SK-N-SH treated with all-trans-retinoic acid at 6 μM for 48 hours (cell line): ENCODE data around the gene ATP10B.

Experiments used
- ARNTL ChIP-seq: fragments of 450-650 bp; formaldehyde crosslinking; IDR thresholded peaks from 2 replicates; pipeline ENCODE4 v1.5.0; 2020; ENCODE audit warnings: low read depth, mild to moderate bottlenecking, moderate library complexity, borderline replicate concordance
- CREB5 ChIP-seq: fragments of 250-450 bp; sonication (Bioruptor Pico); IDR thresholded peaks from 2 replicates; pipeline ENCODE4 v1.5.1; 2020; ENCODE audit warnings: low read depth, mild to moderate bottlenecking, moderate library complexity
- GLIS3 ChIP-seq: fragments of 250-450 bp; sonication (Bioruptor Pico); IDR thresholded peaks from 2 replicates; pipeline ENCODE4 v1.5.0; 2020; ENCODE audit warnings: mild to moderate bottlenecking, moderate library complexity
- PATZ1 ChIP-seq: fragments of 250-450 bp; sonication (Bioruptor Pico); IDR thresholded peaks from 2 replicates; pipeline ENCODE4 v1.8.0; 2020; ENCODE audit warnings: mild to moderate bottlenecking, moderate library complexity, borderline replicate concordance
- POU6F1 ChIP-seq: fragments of 250-450 bp; sonication (Bioruptor Pico); IDR thresholded peaks from 2 replicates; pipeline ENCODE4 v1.8.0; 2021; ENCODE audit warnings: low read depth, mild to moderate bottlenecking, moderate library complexity, borderline replicate concordance
- RARB ChIP-seq: fragments of 250-450 bp; sonication (Bioruptor Pico); IDR thresholded peaks from 2 replicates; pipeline ENCODE4 v1.8.0; 2021; ENCODE audit warnings: mild to moderate bottlenecking, moderate library complexity
- TOX ChIP-seq: fragments of 250-450 bp; sonication (Bioruptor Pico); IDR thresholded peaks from 2 replicates; pipeline ENCODE4 v1.8.0; 2021; ENCODE audit warnings: mild to moderate bottlenecking, moderate library complexity, borderline replicate concordance
- ZFP3 ChIP-seq: fragments of 250-450 bp; sonication (Bioruptor Pico); IDR thresholded peaks from 2 replicates; pipeline ENCODE4 v1.5.0; 2020; ENCODE audit warnings: mild to moderate bottlenecking, moderate library complexity
- ZNF565 ChIP-seq: fragments of 450-650 bp; formaldehyde crosslinking; conservative IDR thresholded peaks from 2 replicates; pipeline ENCODE4 v1.5.0; 2020; ENCODE audit warnings: low read depth, mild to moderate bottlenecking, moderate library complexity
- ZNF8 ChIP-seq: fragments of 450-650 bp; formaldehyde crosslinking; IDR thresholded peaks from 2 replicates; pipeline ENCODE4 v1.5.0; 2020; ENCODE audit warnings: mild to moderate bottlenecking, moderate library complexity

- TF ChIP-seq ARNTL (no peak), CREB5 (CRISPR knock-in tag) (no peak), TOX (CRISPR knock-in tag) (no peak), PATZ1 (CRISPR knock-in tag) (no peak), GLIS3 (CRISPR knock-in tag) (no peak), ZNF565 (no peak), POU6F1 (no peak), ZNF8 (CRISPR knock-in tag) (no peak), RARB (CRISPR knock-in tag) (no peak), ZFP3 (CRISPR knock-in tag) (no peak)
Observed at GRCh38 chr5:160837211-160837610, 14.8 kb downstream of the ATP10B start.
